HG02885 (cell line): Measurements from ENCODE around the gene CCDC172.
A peak's percentile ranks its signal among the peaks of the same experiment; 100 is the strongest.
"Not testable (repeated sequence)": the region's sequence is repeated elsewhere in the genome, so short reads cannot be mapped to it uniquely, and the experiment has no call there.

Experiments
- ATAC-seq: cut with Tn5 transposase; IDR thresholded peaks from one replicate; pipeline ENCODE4 v1.9.1; 2021; ENCODE audit warnings: mild to moderate bottlenecking; ENCODE audit not compliant: unreplicated experiment, poor library complexity

Gene CCDC172

DNA sequence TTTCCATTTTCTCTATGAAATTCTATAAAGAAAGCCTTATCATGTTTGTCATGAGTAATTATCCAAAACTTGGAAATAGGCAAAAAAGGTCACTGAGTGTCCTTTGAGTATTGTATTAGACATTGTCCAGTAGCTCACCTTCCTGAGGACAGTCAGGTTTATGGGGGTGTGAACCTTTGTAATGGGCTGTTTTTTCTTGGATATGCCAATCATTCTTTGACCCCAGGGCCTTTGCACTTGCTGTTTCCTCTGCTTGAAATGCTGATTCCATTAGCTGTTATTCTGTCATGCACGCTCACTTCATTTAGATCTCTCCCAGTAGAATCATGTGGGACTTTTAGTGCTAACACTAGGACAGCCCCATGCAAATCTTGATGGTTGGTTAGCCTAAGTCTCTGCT is 4.9 kb downstream of the CCDC172 start:
- ATAC-seq = no peak

DNA sequence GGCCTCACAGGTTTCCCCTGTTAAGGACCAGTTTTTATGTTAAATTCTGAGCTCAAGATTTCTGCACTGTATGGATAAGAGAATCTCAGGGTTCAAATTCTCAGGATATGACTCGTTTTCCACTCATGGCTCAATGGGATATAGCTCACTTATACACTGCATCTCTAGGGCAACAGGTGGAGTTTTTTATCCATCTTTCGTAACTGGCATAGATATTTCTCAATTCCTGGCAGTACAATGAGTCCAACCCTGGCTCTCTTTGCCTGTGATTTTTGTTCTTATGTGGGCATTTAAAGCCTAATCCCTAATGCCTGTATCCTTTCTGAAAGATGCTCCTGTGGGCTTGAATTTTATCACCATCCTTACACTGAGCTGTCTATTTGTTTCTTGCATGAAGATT is 7.6 kb downstream of the CCDC172 start:
- ATAC-seq = no peak

GRCh38 chr10:116336866-116337265 is 12.6 kb downstream of the CCDC172 start:
- ATAC-seq = no peak

- ATAC-seq = no peak
These were observed 27.9 kb downstream of the CCDC172 start for GRCh38 chr10:116352125-116352524.

GRCh38 chr10:116353817-116354216 is 29.6 kb downstream of the CCDC172 start:
- ATAC-seq = no peak

DNA sequence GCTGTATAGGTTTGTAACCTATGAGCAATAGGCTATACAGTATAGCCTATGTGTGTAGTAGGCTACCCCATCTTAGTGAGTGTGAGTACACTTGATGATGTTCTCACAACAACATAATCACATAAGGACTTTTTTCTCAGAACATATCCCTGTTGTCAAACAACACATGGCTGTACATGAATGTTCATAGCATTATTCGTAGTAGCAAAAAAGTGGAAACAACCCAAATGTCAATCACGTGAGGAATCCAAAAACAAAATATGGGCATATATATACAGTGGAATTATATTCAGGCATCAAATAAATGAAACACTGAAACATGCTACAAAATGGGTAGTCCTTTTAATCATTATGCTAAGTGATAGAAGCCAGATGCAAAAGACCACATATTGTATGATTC is 31.1 kb downstream of the CCDC172 start:
- ATAC-seq = no peak

DNA sequence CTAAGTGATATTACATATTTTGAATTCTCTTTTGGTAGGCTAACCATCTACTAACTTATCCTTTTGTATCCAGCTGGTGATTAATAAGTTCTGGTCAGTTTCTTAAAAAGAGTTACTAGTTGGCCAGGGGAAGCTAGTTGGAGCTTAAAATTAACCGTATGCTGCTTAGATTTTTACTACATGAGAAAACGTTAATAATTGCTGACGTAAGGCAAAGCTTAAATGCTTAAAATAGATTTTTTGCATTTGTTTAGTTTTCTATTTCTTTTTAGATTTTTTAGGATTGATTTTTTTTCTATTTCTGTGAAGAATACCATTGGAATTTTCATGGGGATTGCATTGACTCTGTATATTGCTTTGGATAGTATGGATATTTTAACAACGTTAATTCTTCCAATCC is 32.6 kb downstream of the CCDC172 start:
- no peak for ATAC-seq

DNA sequence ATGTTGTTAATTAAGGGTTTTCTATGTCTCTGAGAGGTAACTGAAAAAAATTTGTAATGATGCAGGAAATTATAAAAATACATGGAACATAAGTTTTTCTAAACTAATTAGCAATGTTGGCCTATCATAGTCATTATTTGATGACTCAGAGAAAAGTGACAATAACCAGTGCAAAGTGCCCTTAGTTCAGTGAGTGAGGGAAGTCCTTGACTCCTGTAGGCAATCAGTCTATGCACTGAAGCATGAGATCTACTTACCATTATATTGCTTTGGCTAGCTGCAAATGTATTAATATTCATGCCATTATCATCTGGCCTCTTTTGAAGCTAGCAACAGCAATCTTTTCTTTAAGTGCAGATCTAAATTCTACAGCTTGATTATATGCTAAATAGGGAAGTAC is 40.6 kb downstream of the CCDC172 start:
- no peak for ATAC-seq

- ATAC-seq = peak; percentile 59
These were observed 47.5 kb downstream of the CCDC172 start for GRCh38 chr10:116371737-116372136.

DNA sequence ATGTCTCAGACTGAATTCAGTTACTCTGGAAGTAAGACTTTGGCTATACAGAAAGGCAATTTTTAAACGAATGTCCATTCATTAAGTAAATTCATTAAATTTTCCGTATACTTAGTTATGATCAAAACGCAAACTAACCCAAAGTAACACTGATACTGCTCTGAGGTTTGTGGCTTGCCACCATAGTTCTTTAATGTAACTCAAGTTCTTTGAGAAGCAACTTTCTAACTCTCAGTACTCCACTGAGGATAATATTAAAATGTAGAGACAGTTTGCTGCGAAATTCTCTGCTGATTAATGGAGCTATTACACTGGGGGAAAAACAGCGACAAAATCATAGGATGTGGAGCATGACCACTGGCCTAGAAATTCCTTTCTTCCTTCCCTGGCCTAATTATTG is 58.0 kb downstream of the CCDC172 start:
- ATAC-seq = no peak

- ATAC-seq = no peak
These were observed 61.1 kb downstream of the CCDC172 start for GRCh38 chr10:116385311-116385710.

DNA sequence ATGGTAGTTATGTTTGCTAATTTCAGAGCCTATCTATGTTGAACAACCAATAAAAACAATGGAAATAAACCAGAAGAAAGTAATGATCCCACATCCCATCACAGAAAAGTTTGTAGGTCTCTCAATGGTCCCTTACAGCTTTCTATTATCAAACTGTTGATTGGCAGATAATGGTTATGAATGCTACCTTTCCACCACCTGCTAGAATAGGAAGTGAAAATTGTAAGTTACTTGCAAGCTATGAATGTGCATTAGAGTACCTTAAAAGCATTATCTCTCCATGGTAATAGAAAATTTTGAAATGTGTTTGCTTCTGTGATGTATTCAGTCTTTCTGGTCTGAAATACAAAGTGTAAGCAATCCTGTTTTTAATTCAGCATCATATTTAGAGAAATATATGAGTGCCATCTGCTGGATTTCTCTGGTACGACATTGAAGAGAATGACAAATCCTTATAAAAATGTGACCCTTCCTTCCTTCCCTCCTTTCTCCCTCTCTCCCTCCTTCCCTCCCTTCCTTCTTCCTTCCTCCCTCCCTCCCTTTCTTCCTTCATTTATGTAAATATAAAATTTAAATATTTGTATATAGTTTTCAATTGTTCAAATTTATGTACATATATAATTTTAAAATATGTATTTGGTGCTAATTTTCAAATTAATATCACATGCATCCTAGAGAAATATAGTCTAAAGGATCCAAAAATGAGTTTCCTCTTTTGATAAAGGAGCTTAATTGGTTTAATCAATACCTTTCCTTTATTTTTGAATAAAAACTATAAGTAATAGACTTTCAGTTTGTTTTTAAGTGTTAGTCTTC is 62.0 kb downstream of the CCDC172 start:
- ATAC-seq = peak; percentile 60

DNA sequence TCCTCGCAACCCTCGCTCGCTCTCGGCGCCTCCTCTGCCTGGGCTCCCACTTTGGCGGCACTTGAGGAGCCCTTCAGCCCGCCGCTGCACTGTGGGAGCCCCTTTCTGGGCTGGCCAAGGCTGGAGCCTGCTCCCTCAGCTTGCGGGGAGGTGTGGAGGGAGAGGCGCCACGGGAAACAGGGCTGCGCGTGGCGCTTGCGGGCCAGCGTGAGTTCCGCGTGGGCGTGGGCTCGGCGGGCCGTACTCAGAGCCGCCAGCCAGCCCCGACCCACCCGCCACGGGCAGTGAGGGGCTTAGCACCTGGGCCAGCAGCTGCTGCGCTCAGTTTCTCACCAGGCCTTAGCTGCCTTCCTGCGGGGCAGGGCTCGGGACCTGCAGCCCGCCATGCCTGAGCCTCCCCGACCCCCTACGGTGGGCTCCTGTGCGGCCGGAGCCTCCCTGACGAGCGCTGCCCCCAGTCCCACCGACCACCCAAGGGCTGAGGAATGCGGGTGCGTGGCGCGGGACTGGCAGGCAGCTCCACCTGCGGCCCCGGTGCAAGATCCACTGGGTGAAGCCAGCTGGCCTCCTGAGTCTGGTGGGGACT is 69.1 kb downstream of the CCDC172 start:
- not testable (repeated sequence) for ATAC-seq

GRCh38 chr10:116395223-116395985 is 71.2 kb downstream of the CCDC172 start:
- no peak for ATAC-seq

DNA sequence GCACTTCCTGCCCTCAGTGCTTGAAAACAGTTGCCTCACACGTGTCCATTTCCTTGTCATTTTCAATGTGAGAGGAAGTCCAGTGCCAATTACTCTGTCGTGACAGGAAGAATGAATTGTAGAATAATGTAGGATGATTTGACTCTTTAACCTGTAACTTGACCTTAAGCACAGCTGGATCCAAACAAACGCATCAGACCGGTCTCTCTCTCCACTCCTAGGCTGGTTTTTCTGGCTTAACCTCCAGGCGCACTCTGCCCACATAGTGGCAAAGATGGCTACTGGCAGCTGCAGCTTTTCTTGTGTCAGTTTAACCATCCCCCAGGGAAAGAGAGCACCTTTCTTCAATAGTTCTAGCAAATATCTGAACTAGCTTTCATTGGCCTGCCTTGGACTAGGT is 74.0 kb downstream of the CCDC172 start:
- ATAC-seq = no peak

GRCh38 chr10:116402858-116403257 is 78.6 kb downstream of the CCDC172 start:
- ATAC-seq = no peak

- ATAC-seq = no peak
These were observed 79.5 kb downstream of the CCDC172 start for GRCh38 chr10:116403740-116404250.

GRCh38 chr10:116408719-116409118 is 84.5 kb downstream of the CCDC172 start:
- ATAC-seq = peak; percentile 76

DNA sequence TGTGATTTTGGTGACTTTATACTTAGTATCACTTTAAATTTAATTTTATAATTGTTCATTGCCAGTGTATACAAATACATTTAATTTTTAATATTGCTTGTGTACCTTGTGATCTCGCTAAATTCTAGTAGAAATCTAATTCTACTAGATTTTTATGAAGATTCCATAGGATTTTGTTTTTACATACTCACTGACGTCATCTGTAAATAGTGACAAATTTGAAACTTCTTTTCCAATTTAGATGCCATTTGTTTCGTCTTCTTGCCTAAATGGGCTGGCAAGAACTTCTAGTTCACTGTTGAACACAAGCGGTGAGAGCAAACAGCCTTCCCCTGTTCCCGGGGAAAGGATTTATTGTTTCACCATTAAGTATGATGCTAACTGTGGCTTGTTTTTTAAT is 86.1 kb downstream of the CCDC172 start:
- ATAC-seq = no peak

GRCh38 chr10:116417821-116418220 is 93.6 kb downstream of the CCDC172 start:
- ATAC-seq = no peak

DNA sequence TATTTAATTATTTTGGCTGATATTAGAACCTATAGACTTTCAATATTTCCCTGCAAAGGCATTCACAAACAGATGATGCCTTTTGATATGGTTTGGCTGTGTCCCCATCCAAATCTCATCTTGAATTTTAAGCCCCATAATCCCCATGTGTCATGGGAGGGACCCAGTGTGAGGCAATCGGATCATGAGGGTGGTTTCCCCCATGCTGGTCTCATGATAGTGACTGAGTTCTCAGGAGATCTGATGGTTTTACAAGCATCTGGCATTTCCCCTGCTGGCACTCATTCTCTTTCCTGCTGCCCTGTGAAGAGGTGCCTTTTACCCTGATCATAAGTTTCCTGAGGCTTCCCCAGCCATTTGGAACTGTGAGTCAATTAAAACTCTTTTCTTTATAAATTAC is 94.1 kb downstream of the CCDC172 start:
- no peak for ATAC-seq
